ENCODE results near the gene GCNT2. TPM values are rescaled to one million over a fixed set of nuclear protein-coding genes. Genes with fewer than 3 reads are reported as not detected.

Gene GCNT2
- total RNA-seq, 4 donors from 2014 or later, result 0.27 to 1.9 (median 0.81) TPM

DNA sequence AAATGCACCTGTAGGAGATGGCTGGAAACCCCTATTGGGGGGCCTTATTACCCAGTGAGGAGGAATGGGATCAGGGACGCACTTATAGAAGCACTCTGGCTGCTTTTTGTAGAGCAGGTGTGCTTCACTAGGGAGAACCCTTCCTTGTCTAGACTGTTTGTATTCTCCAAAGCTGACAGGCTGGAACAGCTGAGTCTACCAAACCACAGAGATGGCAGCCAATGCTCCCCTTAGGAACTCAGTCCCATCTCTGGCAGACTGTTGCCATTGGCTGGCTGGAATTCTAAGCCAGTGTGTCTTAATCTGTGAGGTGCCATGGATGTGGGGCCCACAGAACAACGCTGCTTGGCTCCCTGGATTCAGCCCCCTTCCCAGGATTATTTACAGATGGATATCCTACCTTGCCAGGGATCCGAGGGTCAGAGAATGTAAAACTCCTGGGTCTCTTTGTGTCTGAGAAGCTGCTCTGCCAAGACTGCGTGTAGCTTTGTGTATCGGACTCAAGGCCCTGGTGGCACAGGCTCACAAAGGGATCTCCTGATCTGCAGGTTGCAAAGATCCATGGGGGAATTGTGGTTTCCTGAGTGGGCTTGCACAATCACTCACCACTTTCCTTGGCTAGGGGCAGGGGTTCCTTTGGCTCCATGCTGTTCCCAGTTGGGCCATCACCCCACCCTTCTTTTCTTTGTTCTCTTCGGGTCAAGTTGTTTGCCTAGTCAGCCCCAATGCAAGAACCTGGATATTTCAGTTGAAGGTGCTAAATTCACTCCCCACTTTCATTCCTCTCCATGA is 147.2 kb downstream of the GCNT2 start:
- intact Hi-C loops (cut with DNase I; ENCODE audit: low total_unique reads) (no loop called here), in situ Hi-C loops (cut with MboI; ENCODE audit: low sequenced_read_pairs in 4 of 4) (no loop called here)
- Histone ChIP-seq H3K36me3 (no peaks in the 10 kb centered on the region), H3K27ac (no peak overlapping the region), H3K9me3 (no peaks in the 10 kb centered on the region), H3K4me1 (no peaks in the 10 kb centered on the region), H3K4me3 (no peak overlapping the region), H3K27me3 (peaks cover 0 to 5% (median 0%) of the 10 kb centered on the region in 3 donors)
- TF ChIP-seq, protein P1, sequence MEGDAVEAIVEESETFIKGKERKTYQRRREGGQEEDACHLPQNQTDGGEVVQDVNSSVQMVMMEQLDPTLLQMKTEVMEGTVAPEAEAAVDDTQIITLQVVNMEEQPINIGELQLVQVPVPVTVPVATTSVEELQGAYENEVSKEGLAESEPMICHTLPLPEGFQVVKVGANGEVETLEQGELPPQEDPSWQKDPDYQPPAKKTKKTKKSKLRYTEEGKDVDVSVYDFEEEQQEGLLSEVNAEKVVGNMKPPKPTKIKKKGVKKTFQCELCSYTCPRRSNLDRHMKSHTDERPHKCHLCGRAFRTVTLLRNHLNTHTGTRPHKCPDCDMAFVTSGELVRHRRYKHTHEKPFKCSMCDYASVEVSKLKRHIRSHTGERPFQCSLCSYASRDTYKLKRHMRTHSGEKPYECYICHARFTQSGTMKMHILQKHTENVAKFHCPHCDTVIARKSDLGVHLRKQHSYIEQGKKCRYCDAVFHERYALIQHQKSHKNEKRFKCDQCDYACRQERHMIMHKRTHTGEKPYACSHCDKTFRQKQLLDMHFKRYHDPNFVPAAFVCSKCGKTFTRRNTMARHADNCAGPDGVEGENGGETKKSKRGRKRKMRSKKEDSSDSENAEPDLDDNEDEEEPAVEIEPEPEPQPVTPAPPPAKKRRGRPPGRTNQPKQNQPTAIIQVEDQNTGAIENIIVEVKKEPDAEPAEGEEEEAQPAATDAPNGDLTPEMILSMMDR (IDR thresholded peaks at IDR 0.05 in 4 of 5, conservative IDR thresholded peaks at IDR 0.05 in 1 of 5), result no peak
- TF ChIP-seq POLR2A (IDR thresholded peaks at IDR 0.05), result no peak
- no peak for DNase-seq
- no peak for ATAC-seq

GRCh38 chr6:10676403-10676802 is 155.3 kb downstream of the GCNT2 start:
- DNase-seq (no peak), ATAC-seq (no peak)
- Histone ChIP-seq H3K27ac (no peak overlapping the region), H3K4me1 (no peaks in the 10 kb centered on the region), H3K27me3 (no peaks in the 10 kb centered on the region), H3K4me3 (no peak overlapping the region), H3K9me3 (no peaks in the 10 kb centered on the region), H3K36me3 (no peaks in the 10 kb centered on the region)
- TF ChIP-seq POLR2A (IDR thresholded peaks at IDR 0.05), result no peak
- TF ChIP-seq, protein P1 (IDR thresholded peaks at IDR 0.05 in 4 of 5, conservative IDR thresholded peaks at IDR 0.05 in 1 of 5), result no peak
- intact Hi-C loops (cut with DNase I; ENCODE audit: low total_unique reads), result no loop called here
- in situ Hi-C loops (cut with MboI; ENCODE audit: low sequenced_read_pairs in 4 of 4), result no loop called here

DNA sequence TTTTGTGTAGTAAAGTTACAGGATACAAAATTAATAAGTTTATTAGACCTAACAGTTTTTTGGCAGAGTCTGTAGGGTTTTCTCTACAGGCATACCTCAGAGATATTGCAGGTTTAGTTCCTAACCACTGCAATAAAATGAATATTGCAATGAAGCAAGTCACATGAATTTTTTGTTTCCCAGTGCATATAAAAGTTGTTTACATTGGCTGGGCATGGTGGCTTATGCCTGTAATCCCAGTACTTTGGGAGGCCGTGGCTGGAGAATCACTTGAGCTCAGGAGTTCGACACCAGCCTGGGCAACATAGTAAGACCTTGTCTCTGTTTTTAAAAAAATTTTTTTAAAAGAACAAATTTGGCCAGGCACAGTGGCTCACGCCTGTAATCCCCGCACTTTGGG is 157.3 kb downstream of the GCNT2 start:
- Histone ChIP-seq H3K4me3 (no peak overlapping the region), H3K4me1 (no peaks in the 10 kb centered on the region), H3K27ac (no peak overlapping the region), H3K36me3 (no peaks in the 10 kb centered on the region), H3K27me3 (peaks cover 0 to 1% (median 0%) of the 10 kb centered on the region in 3 donors), H3K9me3 (no peaks in the 10 kb centered on the region)
- in situ Hi-C loops (cut with MboI; ENCODE audit: low sequenced_read_pairs in 4 of 4), result no loop called here
- ATAC-seq (no peak), DNase-seq (no peak)
- TF ChIP-seq POLR2A (IDR thresholded peaks at IDR 0.05), result no peak
- TF ChIP-seq, protein P1 (IDR thresholded peaks at IDR 0.05 in 4 of 5, conservative IDR thresholded peaks at IDR 0.05 in 1 of 5), result no peak
- intact Hi-C loops (cut with DNase I; ENCODE audit: low total_unique reads), result no loop called here

Other genes starting within 250 kb of the GCNT2 start
- gene TFAP2A, start 106.3 kb upstream of the GCNT2 start, total RNA-seq, result not detected
- 1 to 10 TPM in 1 of 4 donors, not detected in 3; 2.8 TPM for gene C6orf52, start 173.3 kb downstream of the GCNT2 start, total RNA-seq
- gene PAK1IP1, start 173.6 kb downstream of the GCNT2 start, total RNA-seq, result 10 to 100 TPM in 3 of 4 donors, 1 to 10 TPM in 1; 5.5 to 18.8 (median 14.2) TPM
- 100 to 1,000 TPM in 3 of 4 donors, 10 to 100 TPM in 1; 93.2 to 130 (median 117) TPM for gene TMEM14C, start 201.7 kb downstream of the GCNT2 start, total RNA-seq
- gene TMEM14B, start 226.5 kb downstream of the GCNT2 start, total RNA-seq, result 10 to 100 TPM; 68.3 to 93.8 (median 79.4) TPM

Measured in gastrocnemius medialis (tissue), 4 donors.